Endodermal cell (in vitro differentiated cells): Measurements from ENCODE around the gene PLPPR5. TPM values are rescaled to one million over a fixed set of nuclear protein-coding genes. Genes with fewer than 3 reads are reported as not detected.

Experiments used
- DNase-seq: peaks from one replicate; pipeline ENCODE4 v3.0.0-alpha.2; 2017
- H3K27ac ChIP-seq: 2 replicates; pipeline ENCODE4 v1.5.1; 2013; ENCODE audit warnings: mild to moderate bottlenecking, low read depth, low read length, moderate library complexity
- H3K27me3 ChIP-seq: 2 replicates; pipeline ENCODE4 v1.6.1; 2013; ENCODE audit warnings: mild to moderate bottlenecking, low read length, moderate library complexity; ENCODE audit not compliant: insufficient read depth, control insufficient read depth, poor library complexity, severe bottlenecking
- H3K36me3 ChIP-seq: 2 replicates; pipeline ENCODE4 v1.7.0; 2013; ENCODE audit warnings: mild to moderate bottlenecking, low read length, moderate library complexity; ENCODE audit not compliant: control insufficient read depth, insufficient read depth
- H3K4me1 ChIP-seq: one replicate; pipeline ENCODE4 v1.7.0; 2013; ENCODE audit warnings: low read length; ENCODE audit not compliant: control insufficient read depth, insufficient read depth
- H3K4me3 ChIP-seq: 2 replicates; pipeline ENCODE4 v1.5.1; 2013; ENCODE audit warnings: mild to moderate bottlenecking, low read length, moderate library complexity
- H3K9ac ChIP-seq: 2 replicates; pipeline ENCODE4 v1.6.1; 2013; ENCODE audit warnings: mild to moderate bottlenecking, low read length, moderate library complexity; ENCODE audit not compliant: poor library complexity, severe bottlenecking; ENCODE audit errors: extremely low read depth
- H3K9me3 ChIP-seq: 2 replicates; pipeline ENCODE4 v1.6.1; 2013; ENCODE audit warnings: mild to moderate bottlenecking, low read length, moderate library complexity; ENCODE audit not compliant: control insufficient read depth
- H3K27ac Mint-ChIP-seq: 2 replicates; pipeline ENCODE4 v1.8.0; 2020; ENCODE audit warnings: mixed read lengths
- H3K27me3 Mint-ChIP-seq: 2 replicates; pipeline ENCODE4 v1.8.0; 2021; ENCODE audit warnings: mild to moderate bottlenecking, mixed read lengths; ENCODE audit not compliant: insufficient read depth
- H3K36me3 Mint-ChIP-seq: 2 replicates; pipeline ENCODE4 v1.8.0; 2020; ENCODE audit warnings: low read depth, mixed read lengths
- H3K4me1 Mint-ChIP-seq: 2 replicates; pipeline ENCODE4 v1.8.0; 2020; ENCODE audit warnings: mixed read lengths
- H3K4me3 Mint-ChIP-seq: 2 replicates; pipeline ENCODE4 v1.8.0; 2020; ENCODE audit warnings: mild to moderate bottlenecking, moderate library complexity, mixed read lengths
- H3K9me3 Mint-ChIP-seq: 2 replicates; pipeline ENCODE4 v1.8.0; 2020; ENCODE audit warnings: mild to moderate bottlenecking, mixed read lengths
- CTCF ChIP-seq: fragments of 200-600 bp; sonication (generic); conservative IDR thresholded peaks from 2 replicates; pipeline ENCODE4 v1.5.0; 2021; ENCODE audit warnings: antibody characterized with exemption, mild to moderate bottlenecking
- WGBS, 2 experiments: methylation state at CpG; one replicate each; pipeline versions ENCODE4 v1.1.5 to v1.1.7; 2013; ENCODE audit warnings: missing lambda C conversion rate in 2 of 2, mixed read lengths in 1 of 2; ENCODE audit not compliant: insufficient coverage in 1 of 2, insufficient read length in 1 of 2; 5-methylcytosine and 5-hydroxymethylcytosine counted together
- total RNA-seq, 2 donors: library from RNA; stranded (reverse); fragmentation: NEBNext Ultra II Directional in 1 of 2; extraction: Animal tissue kit (Norgen Biotek cat#: 25700) in 1 of 2; gene quantifications; 2 replicates in 1 of 2; 3 replicates in 1 of 2; pipeline ENCODE4 v1.2.1, GENCODE V29; 2021

The PLPPR5 gene
- total RNA-seq, 2 donors from 2014 or later, result 0.18 to 0.31 TPM

- Histone ChIP-seq H3K27me3 (no peaks in the 10 kb centered on the region), H3K9me3 (no peaks in the 10 kb centered on the region), H3K4me1 (no peaks in the 10 kb centered on the region), H3K4me3 (no peak overlapping the region), H3K27ac (no peak overlapping the region), H3K9ac (no peak overlapping the region), H3K36me3 (no peaks in the 10 kb centered on the region)
- Mint-ChIP-seq H3K4me1 (peaks cover 7% of the 10 kb centered on the region), H3K27me3 (no peaks in the 10 kb centered on the region), H3K4me3 (no peak overlapping the region), H3K9me3 (no peaks in the 10 kb centered on the region), H3K27ac (no peak overlapping the region), H3K36me3 (no peaks in the 10 kb centered on the region)
- 82 to 96% methylated on average over 2 to 3 of the region's 3 CpGs for WGBS, 2 experiments
- TF ChIP-seq CTCF, result no peak
- no peak for DNase-seq
These were observed 39.3 kb downstream of the PLPPR5 start for GRCh38 chr1:98965394-98965793.

GRCh38 chr1:98964198-98964597, 40.5 kb downstream of the PLPPR5 start:
- Histone ChIP-seq H3K9ac (no peak overlapping the region), H3K27ac (no peak overlapping the region), H3K27me3 (no peaks in the 10 kb centered on the region), H3K36me3 (no peaks in the 10 kb centered on the region), H3K9me3 (no peaks in the 10 kb centered on the region), H3K4me3 (no peak overlapping the region), H3K4me1 (no peaks in the 10 kb centered on the region)
- H3K4me1 Mint-ChIP-seq, result peaks cover 13% of the 10 kb centered on the region
- H3K36me3 Mint-ChIP-seq, result no peaks in the 10 kb centered on the region
- DNase-seq, result no peak
- no peaks in the 10 kb centered on the region for H3K27me3 Mint-ChIP-seq
- WGBS, 2 experiments, result 41% methylated on average over 4 of the region's 4 CpGs; no CpG with 5 or more reads in 1 of the 2 experiments
- H3K4me3 Mint-ChIP-seq, result no peak overlapping the region
- no peak for TF ChIP-seq CTCF
- no peak overlapping the region for H3K27ac Mint-ChIP-seq
- no peaks in the 10 kb centered on the region for H3K9me3 Mint-ChIP-seq

- Mint-ChIP-seq H3K9me3 (no peaks in the 10 kb centered on the region), H3K27ac (no peak overlapping the region), H3K4me1 (peaks cover 15% of the 10 kb centered on the region), H3K27me3 (no peaks in the 10 kb centered on the region), H3K4me3 (no peak overlapping the region), H3K36me3 (no peaks in the 10 kb centered on the region)
- H3K4me1 ChIP-seq, result no peaks in the 10 kb centered on the region
- no peaks in the 10 kb centered on the region for H3K36me3 ChIP-seq
- no peak overlapping the region for H3K4me3 ChIP-seq
- no peak for DNase-seq
- H3K27me3 ChIP-seq, result no peaks in the 10 kb centered on the region
- H3K9me3 ChIP-seq, result no peaks in the 10 kb centered on the region
- H3K9ac ChIP-seq, result no peak overlapping the region
- WGBS, 2 experiments, result 96% methylated on average over 3 of the region's 3 CpGs; no CpG with 5 or more reads in 1 of the 2 experiments
- H3K27ac ChIP-seq, result no peak overlapping the region
- no peak for TF ChIP-seq CTCF
These were observed 41.5 kb downstream of the PLPPR5 start for GRCh38 chr1:98963064-98963758.
